HCT116 (cell line): ENCODE data around the gene DDB1. TPM values are rescaled to one million over a fixed set of nuclear protein-coding genes. Genes with fewer than 3 reads are reported as not detected.

Experiments
- ATAC-seq: fragments of 200-7000 bp; cut with Tn5 transposase; 2 replicates; pipeline ENCODE4 v1.9.1; 2020; ENCODE audit warnings: mild to moderate bottlenecking, moderate library complexity
- BruUV-seq: library from RNA; stranded (reverse); fragments of 400-500 nt; replicated peaks from 2 replicates; lab custom pipeline; 2021; lab: Mats Ljungman, UMichigan
- CTCF ChIA-PET: fragments of 300-600 bp; sonication (Branson Sonifier 250); formaldehyde crosslinking; loops from one replicate; lab custom pipeline; 2021; ENCODE audit warnings: antibody characterized with exemption; lab: Charles Lee
- POLR2A ChIA-PET: fragments of 300-600, 350-600 bp; sonication (Branson Sonifier 250); formaldehyde crosslinking; loops from one replicate; lab custom pipeline; 2021; ENCODE audit warnings: antibody characterized with exemption; lab: Charles Lee
- RAD21 ChIA-PET, 2 experiments: fragments of 300-600 bp; sonication (Branson Sonifier 250); formaldehyde crosslinking; loops; one replicate each; lab custom pipeline; 2023; ENCODE audit warnings: low total read pairs in 2 of 2; ENCODE audit not compliant: uncharacterized antibody in 2 of 2, unreplicated experiment in 2 of 2, low non-redundant PET in 1 of 2; lab: Charles Lee
- DNase-seq: peaks from one replicate; pipeline ENCODE4 v3.0.0-alpha.2; 2010; ENCODE audit warnings: low read depth, low spot score
- H2AFZ ChIP-seq: fragments of 200-600 bp; shearing (Covaris generic), sonication (generic); 2 replicates; pipeline ENCODE4 v1.6.1; 2017; ENCODE audit warnings: low read depth, mixed run types, mixed read lengths, antibody characterized with exemption, low read length; ENCODE audit not compliant: poor library complexity, severe bottlenecking
- H3K27ac ChIP-seq: 2 replicates; pipeline ENCODE4 v1.5.1; 2012; ENCODE audit warnings: low read depth, low read length
- H3K27me3 ChIP-seq: fragments of 200-600 bp; sonication (generic); 2 replicates; pipeline ENCODE4 v1.6.1; 2016; ENCODE audit warnings: mixed run types, low read length, mixed read lengths; ENCODE audit not compliant: insufficient read depth
- H3K36me3 ChIP-seq, 2 experiments: fragments of 200-500 bp in 1 of 2; fragments of 200-600 bp in 1 of 2; sonication (Bioruptor generic) in 1 of 2; sonication (generic) in 1 of 2; 2 replicates each; pipeline versions ENCODE4 v1.5.1 to v1.6.1; 2014 to 2016; ENCODE audit warnings: low read length in 2 of 2, inconsistent platforms in 1 of 2, mixed read lengths in 1 of 2, mixed run types in 1 of 2; ENCODE audit not compliant: insufficient read depth in 2 of 2, control insufficient read depth in 1 of 2
- H3K4me1 ChIP-seq, 2 experiments: fragments of 200-600 bp in 1 of 2; sonication (generic) in 1 of 2; 2 replicates each; pipeline versions ENCODE4 v1.5.1 to v1.6.1; 2012 to 2017; ENCODE audit warnings: low read length in 2 of 2, inconsistent platforms in 1 of 2, mild to moderate bottlenecking in 1 of 2, mixed read lengths in 1 of 2, mixed run types in 1 of 2, moderate library complexity in 1 of 2; ENCODE audit not compliant: insufficient read depth in 2 of 2, control insufficient read depth in 1 of 2
- H3K4me2 ChIP-seq: fragments of 200-600 bp; sonication (generic); 2 replicates; pipeline ENCODE4 v1.6.1; 2017; ENCODE audit warnings: mixed run types, low read length, mixed read lengths
- H3K4me3 ChIP-seq, 2 experiments: fragments of 200-600 bp in 1 of 2; sonication (generic) in 1 of 2; replicated peaks in 1 of 2; 2 replicates each; pipeline ENCODE4 v1.5.1; 2011 to 2016; ENCODE audit warnings: low read length in 2 of 2, control low read depth in 1 of 2, low read depth in 1 of 2, mild to moderate bottlenecking in 1 of 2, mixed read lengths in 1 of 2, mixed run types in 1 of 2
- H3K79me2 ChIP-seq: fragments of 200-600 bp; sonication (generic); 2 replicates; pipeline ENCODE4 v1.6.1; 2017; ENCODE audit warnings: mild to moderate bottlenecking, mixed run types, low read length, moderate library complexity, mixed read lengths; ENCODE audit not compliant: insufficient read depth
- H3K9ac ChIP-seq: fragments of 200-600 bp; sonication (generic); 2 replicates; pipeline ENCODE4 v1.6.1; 2016; ENCODE audit warnings: low read length, mixed read lengths
- H3K9me2 ChIP-seq: fragments of 200-600 bp; sonication (generic), shearing (Covaris generic); 2 replicates; pipeline ENCODE4 v1.6.1; 2017; ENCODE audit warnings: mixed run types, mild to moderate bottlenecking, moderate library complexity; ENCODE audit not compliant: insufficient read depth
- H3K9me3 ChIP-seq, 2 experiments: fragments of 200-500 bp in 1 of 2; fragments of 200-600 bp in 1 of 2; sonication (Bioruptor generic) in 1 of 2; sonication (generic) in 1 of 2; 2 replicates each; pipeline ENCODE4 v1.6.1; 2014 to 2017; ENCODE audit warnings: low read length in 2 of 2, mixed read lengths in 2 of 2, inconsistent platforms in 1 of 2, low read depth in 1 of 2, mild to moderate bottlenecking in 1 of 2, mixed run types in 1 of 2, moderate library complexity in 1 of 2; ENCODE audit not compliant: control insufficient read depth in 1 of 2, insufficient read depth in 1 of 2
- H4K20me1 ChIP-seq: fragments of 200-600 bp; sonication (generic), shearing (Covaris generic); 2 replicates; pipeline ENCODE4 v1.6.1; 2017; ENCODE audit warnings: mixed run types, mild to moderate bottlenecking, moderate library complexity; ENCODE audit not compliant: insufficient read depth
- ATF3 ChIP-seq: IDR thresholded peaks from 2 replicates; pipeline ENCODE4 v1.6.1; 2012
- CBX3 ChIP-seq: IDR thresholded peaks from 2 replicates; pipeline ENCODE4 v1.6.1; 2012; ENCODE audit warnings: low read depth
- CEBPB ChIP-seq: IDR thresholded peaks from 2 replicates; pipeline ENCODE4 v1.6.1; 2012; ENCODE audit warnings: low read depth
- ELF1 ChIP-seq: IDR thresholded peaks from 2 replicates; pipeline ENCODE4 v1.6.1; 2012; ENCODE audit warnings: low read depth, borderline replicate concordance
- FOSL1 ChIP-seq: IDR thresholded peaks from 2 replicates; pipeline ENCODE4 v1.6.1; 2012; ENCODE audit warnings: low read depth
- JUND ChIP-seq: IDR thresholded peaks from 2 replicates; pipeline ENCODE4 v1.6.1; 2012
- MAX ChIP-seq: IDR thresholded peaks from 2 replicates; pipeline ENCODE4 v1.6.1; 2012
- POLR2A ChIP-seq: IDR thresholded peaks from 2 replicates; pipeline ENCODE4 v1.7.0; 2011; ENCODE audit warnings: borderline replicate concordance; ENCODE audit not compliant: insufficient read depth, insufficient read length; ENCODE audit errors: extremely low read depth
- POLR2AphosphoS5 ChIP-seq: IDR thresholded peaks from 2 replicates; pipeline ENCODE4 v1.6.1; 2011; ENCODE audit warnings: mild to moderate bottlenecking, low read depth, low read length, moderate library complexity
- RAD21 ChIP-seq: IDR thresholded peaks from 2 replicates; pipeline ENCODE4 v1.6.1; 2012; ENCODE audit warnings: low read depth, mild to moderate bottlenecking
- REST ChIP-seq: IDR thresholded peaks from 2 replicates; pipeline ENCODE4 v1.6.1; 2012; ENCODE audit warnings: low read depth
- SIN3A ChIP-seq: IDR thresholded peaks from 2 replicates; pipeline ENCODE4 v1.6.1; 2012; ENCODE audit warnings: low read depth
- SP1 ChIP-seq: IDR thresholded peaks from 2 replicates; pipeline ENCODE4 v1.6.1; 2012; ENCODE audit warnings: low read depth
- SRF ChIP-seq: IDR thresholded peaks from 2 replicates; pipeline ENCODE4 v1.6.1; 2012; ENCODE audit warnings: low read depth
- YY1 ChIP-seq: IDR thresholded peaks from 2 replicates; pipeline ENCODE4 v1.6.1; 2011; ENCODE audit warnings: low read length, low read depth, moderate library complexity, mild to moderate bottlenecking; ENCODE audit not compliant: insufficient replicate concordance; ENCODE audit errors: extremely low read depth
- ZBTB33 ChIP-seq: IDR thresholded peaks from 2 replicates; pipeline ENCODE4 v1.6.1; 2011; ENCODE audit warnings: mild to moderate bottlenecking, low read length, moderate library complexity; ENCODE audit not compliant: insufficient replicate concordance; ENCODE audit errors: extremely low read depth
- intact Hi-C: fragments of 100-400 bp; cut with micrococcal nuclease; formaldehyde crosslinking; loops from 2 replicates; pipeline ENCODE4 v1.10.0; 2022
- total RNA-seq: library from RNA; stranded (reverse); gene quantifications from one replicate; pipeline ENCODE4 v1.2.1, GENCODE V29; 2021; ENCODE audit not compliant: unreplicated experiment

DDB1 gene
- total RNA-seq, 1 experiment from 2014 or later = 269 TPM

GRCh38 chr11:61358566-61358965 is 25.7 kb upstream of the DDB1 start:
- Histone ChIP-seq H3K27me3 (no peaks in the 10 kb centered on the region), H3K9ac (no peak overlapping the region), H3K4me1 (peaks cover 0 to 18% of the 10 kb centered on the region in 2 experiments; a peak in 2 of 4 replicates), H2AFZ (no peak overlapping the region), H4K20me1 (no peaks in the 10 kb centered on the region), H3K9me3 (no peaks in the 10 kb centered on the region), H3K4me2 (no peak overlapping the region), H3K79me2 (peaks cover 19% of the 10 kb centered on the region), H3K27ac (no peak overlapping the region), H3K4me3 (no peak overlapping the region), H3K9me2 (no peaks in the 10 kb centered on the region), H3K36me3 (no peaks in the 10 kb centered on the region; a peak in 1 of 4 replicates)
- intact Hi-C loops = no loop called here
- TF ChIP-seq RAD21 (no peak), ELF1 (no peak), JUND (no peak), POLR2AphosphoS5 (no peak), REST (no peak), CEBPB (no peak), SP1 (no peak)
- BruUV-seq = no TSS peak
- ATAC-seq (no peak), DNase-seq (no peak)
- ChIA-PET POLR2A (interaction anchor here (0.9 kb wide), 1 partner anchor 26 kb away, joined by 3 read pairs; no protein-coding TSS in a partner anchor), RAD21 (no interaction called here), CTCF (interaction anchor here (1.5 kb wide), 1 partner anchor 27 kb away, joined by 3 read pairs; no protein-coding TSS in a partner anchor)

GRCh38 chr11:61357894-61358239 is 25.0 kb upstream of the DDB1 start:
- H3K9me2 ChIP-seq = no peaks in the 10 kb centered on the region
- H3K27ac ChIP-seq = no peak overlapping the region
- no peak overlapping the region for H3K4me2 ChIP-seq
- no peak overlapping the region for H2AFZ ChIP-seq
- ChIA-PET CTCF (interaction anchor here (1.5 kb wide), 1 partner anchor 28 kb away, joined by 3 read pairs; no protein-coding TSS in a partner anchor), POLR2A (no interaction called here), RAD21 (no interaction called here)
- H3K4me1 ChIP-seq = peaks cover 0 to 13% of the 10 kb centered on the region in 2 experiments; a peak in 1 of 4 replicates
- DNase-seq (no peak), ATAC-seq (no peak)
- no TSS peak for BruUV-seq
- H3K36me3 ChIP-seq = no peaks in the 10 kb centered on the region
- H3K79me2 ChIP-seq = peaks cover 12% of the 10 kb centered on the region
- no peaks in the 10 kb centered on the region for H3K9me3 ChIP-seq
- no peak overlapping the region for H3K4me3 ChIP-seq
- intact Hi-C loops = no loop called here
- H3K27me3 ChIP-seq = no peaks in the 10 kb centered on the region
- H4K20me1 ChIP-seq = no peaks in the 10 kb centered on the region
- H3K9ac ChIP-seq = no peak overlapping the region
- TF ChIP-seq ELF1 (no peak), POLR2A (no peak), JUND (no peak), MAX (no peak), POLR2AphosphoS5 (no peak), SRF (no peak), ZBTB33 (no peak), RAD21 (no peak), SP1 (no peak), CEBPB (no peak), YY1 (no peak), SIN3A (no peak), FOSL1 (no peak), CBX3 (no peak), ATF3 (no peak)
